NOMO-1 (cell line): ENCODE results near the gene APOO.
A peak's percentile ranks its signal among the peaks of the same experiment; 100 is the strongest.
"Not testable (repeated sequence)": the region's sequence is repeated elsewhere in the genome, so short reads cannot be mapped to it uniquely, and the experiment has no call there.

Experiments
- DNase-seq, 2 experiments: peaks; one replicate each; lab custom pipeline; 2025; ENCODE audit not compliant: unreplicated experiment in 2 of 2; lab: John Stamatoyannopoulos, UW

The APOO gene

GRCh38 chrX:23864742-23865326 lies 42.9 kb downstream of the APOO start:
- DNase-seq = no peak

GRCh38 chrX:23861952-23862351 lies 45.8 kb downstream of the APOO start:
- DNase-seq = not testable (repeated sequence)

GRCh38 chrX:23861215-23861896 lies 46.4 kb downstream of the APOO start:
- no peak for DNase-seq

GRCh38 chrX:23859238-23859637 lies 48.5 kb downstream of the APOO start:
- not testable (repeated sequence) for DNase-seq

GRCh38 chrX:23857935-23858334 lies 49.8 kb downstream of the APOO start:
- no peak for DNase-seq

GRCh38 chrX:23857363-23857762 lies 50.4 kb downstream of the APOO start:
- DNase-seq = no peak

GRCh38 chrX:23855569-23855968 lies 52.2 kb downstream of the APOO start:
- peak in 1 of 2 experiments; percentile 12 for DNase-seq

GRCh38 chrX:23854945-23855344 lies 52.8 kb downstream of the APOO start:
- peak; percentile 14 to 17 for DNase-seq

- DNase-seq = no peak
These were observed 53.6 kb downstream of the APOO start for GRCh38 chrX:23854122-23854521.

- DNase-seq = peak in 1 of 2 experiments; percentile 39
These were observed 56.2 kb downstream of the APOO start for GRCh38 chrX:23851544-23851943.

- DNase-seq = no peak
These were observed 58.5 kb downstream of the APOO start for GRCh38 chrX:23849241-23849640.

- DNase-seq = no peak
These were observed 62.4 kb downstream of the APOO start for GRCh38 chrX:23845351-23845817.

- peak; percentile 25 to 53 for DNase-seq
These were observed 63.1 kb downstream of the APOO start for GRCh38 chrX:23844502-23845138.

- peak in 1 of 2 experiments; percentile 7 for DNase-seq
These were observed 65.8 kb downstream of the APOO start for GRCh38 chrX:23841847-23842522.

- no peak for DNase-seq
These were observed 67.1 kb downstream of the APOO start for GRCh38 chrX:23840674-23841073.

GRCh38 chrX:23838953-23839352 lies 68.8 kb downstream of the APOO start:
- peak in 1 of 2 experiments; percentile 34 for DNase-seq

- no peak for DNase-seq
These were observed 75.0 kb downstream of the APOO start for GRCh38 chrX:23832721-23833120.

GRCh38 chrX:23828881-23829280 lies 78.9 kb downstream of the APOO start:
- no peak for DNase-seq

GRCh38 chrX:23826653-23827052 lies 81.1 kb downstream of the APOO start:
- no peak for DNase-seq

- no peak for DNase-seq
These were observed 81.5 kb downstream of the APOO start for GRCh38 chrX:23826216-23826615.

GRCh38 chrX:23825675-23826074 lies 82.1 kb downstream of the APOO start:
- peak in 1 of 2 experiments; percentile 37 for DNase-seq
